Nephron (organoid): ENCODE data around the gene ST8SIA6.
"Not testable (repeated sequence)": the region's sequence is repeated elsewhere in the genome, so short reads cannot be mapped to it uniquely, and the experiment has no call there.

Experiments used
- H3K27ac Mint-ChIP-seq, 3 experiments: 2 replicates each; pipeline ENCODE4 v1.8.0; 2020; ENCODE audit warnings: mixed read lengths in 3 of 3, mild to moderate bottlenecking in 2 of 3, moderate library complexity in 1 of 3
- H3K27me3 Mint-ChIP-seq: 2 replicates; pipeline ENCODE4 v1.8.0; 2021; ENCODE audit warnings: low read depth, mild to moderate bottlenecking, moderate library complexity, mixed read lengths
- H3K36me3 Mint-ChIP-seq: 2 replicates; pipeline ENCODE4 v1.8.0; 2020; ENCODE audit warnings: low read depth, mixed read lengths
- H3K4me1 Mint-ChIP-seq: 2 replicates; pipeline ENCODE4 v1.8.0; 2020; ENCODE audit warnings: mixed read lengths
- H3K4me3 Mint-ChIP-seq, 3 experiments: 2 replicates each; pipeline ENCODE4 v1.8.0; 2020; ENCODE audit warnings: mild to moderate bottlenecking in 3 of 3, mixed read lengths in 3 of 3, moderate library complexity in 2 of 3
- H3K9me3 Mint-ChIP-seq: 2 replicates; pipeline ENCODE4 v1.8.0; 2020; ENCODE audit warnings: mixed read lengths
- CTCF ChIP-seq, 3 experiments: fragments of 200-600 bp; sonication (generic); IDR thresholded peaks; one replicate each; pipeline ENCODE4 v1.5.0; 2021; ENCODE audit warnings: antibody characterized with exemption in 3 of 3; ENCODE audit not compliant: unreplicated experiment in 3 of 3

ST8SIA6 gene

GRCh38 chr10:17444388-17444714 lies 10.0 kb downstream of the ST8SIA6 start:
- Mint-ChIP-seq H3K4me3 (no peak overlapping the region), H3K4me1 (peaks cover 5% of the 10 kb centered on the region), H3K9me3 (peaks cover 24% of the 10 kb centered on the region), H3K27me3 (peaks cover 36% of the 10 kb centered on the region), H3K36me3 (peaks cover 17% of the 10 kb centered on the region), H3K27ac (no peak overlapping the region)
- no peak for TF ChIP-seq CTCF (IDR thresholded peaks at IDR 0.05; ENCODE audit: unreplicated experiment in 3 of 3)

- Mint-ChIP-seq H3K9me3 (peaks cover 21% of the 10 kb centered on the region), H3K27me3 (peaks cover 36% of the 10 kb centered on the region), H3K4me1 (peaks cover 6% of the 10 kb centered on the region), H3K4me3 (no peak overlapping the region), H3K36me3 (peaks cover 16% of the 10 kb centered on the region), H3K27ac (no peak overlapping the region)
- TF ChIP-seq CTCF (IDR thresholded peaks at IDR 0.05; ENCODE audit: unreplicated experiment in 3 of 3): no peak
These were observed 10.5 kb downstream of the ST8SIA6 start for GRCh38 chr10:17443707-17444387.

GRCh38 chr10:17438583-17438982 lies 15.8 kb downstream of the ST8SIA6 start:
- Mint-ChIP-seq H3K36me3 (no peaks in the 10 kb centered on the region), H3K4me3 (no peak overlapping the region), H3K27ac (peak overlapping the region in 1 of 3 experiments; percentile 26), H3K4me1 (peaks cover 12% of the 10 kb centered on the region), H3K9me3 (peaks cover 4% of the 10 kb centered on the region), H3K27me3 (peaks cover 15% of the 10 kb centered on the region)
- TF ChIP-seq CTCF (IDR thresholded peaks at IDR 0.05; ENCODE audit: unreplicated experiment in 3 of 3): no peak

- H3K4me1 Mint-ChIP-seq: peaks cover 12% of the 10 kb centered on the region
- H3K4me3 Mint-ChIP-seq, H3K27ac Mint-ChIP-seq, H3K9me3 Mint-ChIP-seq, H3K36me3 Mint-ChIP-seq: not testable (repeated sequence)
- H3K27me3 Mint-ChIP-seq: peaks cover 13% of the 10 kb centered on the region
These were observed 17.8 kb downstream of the ST8SIA6 start for GRCh38 chr10:17436578-17436977.

- Mint-ChIP-seq H3K36me3 (no peaks in the 10 kb centered on the region), H3K27ac (no peak overlapping the region), H3K4me3 (no peak overlapping the region), H3K9me3 (peaks cover 4% of the 10 kb centered on the region), H3K27me3 (peaks cover 13% of the 10 kb centered on the region), H3K4me1 (peaks cover 12% of the 10 kb centered on the region)
- no peak for TF ChIP-seq CTCF (IDR thresholded peaks at IDR 0.05; ENCODE audit: unreplicated experiment in 3 of 3)
These were observed 18.4 kb downstream of the ST8SIA6 start for GRCh38 chr10:17435953-17436352.

GRCh38 chr10:17435187-17435586 lies 19.2 kb downstream of the ST8SIA6 start:
- H3K4me1 Mint-ChIP-seq: peaks cover 18% of the 10 kb centered on the region
- no peak overlapping the region for H3K27ac Mint-ChIP-seq
- H3K27me3 Mint-ChIP-seq: peaks cover 18% of the 10 kb centered on the region
- peaks cover 4% of the 10 kb centered on the region for H3K9me3 Mint-ChIP-seq
- TF ChIP-seq CTCF (IDR thresholded peaks at IDR 0.05; ENCODE audit: unreplicated experiment in 3 of 3): no peak
- H3K36me3 Mint-ChIP-seq: no peaks in the 10 kb centered on the region
- no peak overlapping the region for H3K4me3 Mint-ChIP-seq
